ENCODE data around the gene SLC39A10.
"Not testable (repeated sequence)": the region's sequence is repeated elsewhere in the genome, so short reads cannot be mapped to it uniquely, and the experiment has no call there.

The SLC39A10 gene

GRCh38 chr2:195639238-195639858 lies 17.7 kb upstream of the SLC39A10 start:
- Histone ChIP-seq H3K9me3 (no peaks in the 10 kb centered on the region), H3K4me3 (ENCODE audit: low read depth in 1 of 2, low read length in 1 of 2) (no peak overlapping the region), H3K4me1 (ENCODE audit: control insufficient read depth in 1 of 2, insufficient read depth in 1 of 2, low read depth in 1 of 2, low read length in 1 of 2) (no peaks in the 10 kb centered on the region), H3K36me3 (no peaks in the 10 kb centered on the region), H3K27me3 (no peaks in the 10 kb centered on the region), H3K27ac (no peak overlapping the region)
- TF ChIP-seq, protein P1, sequence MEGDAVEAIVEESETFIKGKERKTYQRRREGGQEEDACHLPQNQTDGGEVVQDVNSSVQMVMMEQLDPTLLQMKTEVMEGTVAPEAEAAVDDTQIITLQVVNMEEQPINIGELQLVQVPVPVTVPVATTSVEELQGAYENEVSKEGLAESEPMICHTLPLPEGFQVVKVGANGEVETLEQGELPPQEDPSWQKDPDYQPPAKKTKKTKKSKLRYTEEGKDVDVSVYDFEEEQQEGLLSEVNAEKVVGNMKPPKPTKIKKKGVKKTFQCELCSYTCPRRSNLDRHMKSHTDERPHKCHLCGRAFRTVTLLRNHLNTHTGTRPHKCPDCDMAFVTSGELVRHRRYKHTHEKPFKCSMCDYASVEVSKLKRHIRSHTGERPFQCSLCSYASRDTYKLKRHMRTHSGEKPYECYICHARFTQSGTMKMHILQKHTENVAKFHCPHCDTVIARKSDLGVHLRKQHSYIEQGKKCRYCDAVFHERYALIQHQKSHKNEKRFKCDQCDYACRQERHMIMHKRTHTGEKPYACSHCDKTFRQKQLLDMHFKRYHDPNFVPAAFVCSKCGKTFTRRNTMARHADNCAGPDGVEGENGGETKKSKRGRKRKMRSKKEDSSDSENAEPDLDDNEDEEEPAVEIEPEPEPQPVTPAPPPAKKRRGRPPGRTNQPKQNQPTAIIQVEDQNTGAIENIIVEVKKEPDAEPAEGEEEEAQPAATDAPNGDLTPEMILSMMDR (IDR thresholded peaks at IDR 0.05): no peak

GRCh38 chr2:195639959-195640358 lies 17.1 kb upstream of the SLC39A10 start:
- no peak overlapping the region for H3K4me3 ChIP-seq (ENCODE audit: low read depth in 1 of 2, low read length in 1 of 2)
- H3K27me3 ChIP-seq: no peaks in the 10 kb centered on the region
- H3K27ac ChIP-seq: no peak overlapping the region
- H3K36me3 ChIP-seq: no peaks in the 10 kb centered on the region
- H3K9me3 ChIP-seq: no peaks in the 10 kb centered on the region
- TF ChIP-seq, protein P1 (IDR thresholded peaks at IDR 0.05): no peak
- no peaks in the 10 kb centered on the region for H3K4me1 ChIP-seq (ENCODE audit: control insufficient read depth in 1 of 2, insufficient read depth in 1 of 2, low read depth in 1 of 2, low read length in 1 of 2)

GRCh38 chr2:195642027-195642678 lies 14.9 kb upstream of the SLC39A10 start:
- Histone ChIP-seq H3K4me3 (ENCODE audit: low read depth in 1 of 2, low read length in 1 of 2) (no peak overlapping the region), H3K27me3 (no peaks in the 10 kb centered on the region), H3K36me3 (no peaks in the 10 kb centered on the region), H3K4me1 (ENCODE audit: control insufficient read depth in 1 of 2, insufficient read depth in 1 of 2, low read depth in 1 of 2, low read length in 1 of 2) (no peaks in the 10 kb centered on the region), H3K9me3 (no peaks in the 10 kb centered on the region), H3K27ac (no peak overlapping the region)
- TF ChIP-seq, protein P1 (IDR thresholded peaks at IDR 0.05): no peak

DNA sequence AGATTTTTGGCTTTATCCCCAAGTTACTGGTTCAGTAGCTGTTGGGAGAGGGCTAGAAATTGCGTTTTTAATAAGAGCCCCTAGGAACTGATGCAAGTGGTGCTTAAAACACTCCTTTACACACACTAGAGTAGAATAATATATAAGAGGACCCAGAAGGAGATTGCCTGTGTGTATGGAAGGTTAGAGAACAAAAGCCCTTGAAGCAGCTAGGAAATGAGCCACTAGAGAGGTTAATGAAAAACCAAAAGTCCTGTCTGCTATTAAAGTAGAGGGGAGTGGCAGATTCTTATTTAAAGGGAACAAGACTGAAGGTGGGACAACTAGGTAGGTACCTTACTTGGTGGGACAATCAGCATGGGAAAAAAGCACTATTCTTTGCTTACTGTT lies 14.4 kb upstream of the SLC39A10 start:
- H3K36me3 ChIP-seq: no peaks in the 10 kb centered on the region
- no peaks in the 10 kb centered on the region for H3K4me1 ChIP-seq (ENCODE audit: control insufficient read depth in 1 of 2, insufficient read depth in 1 of 2, low read depth in 1 of 2, low read length in 1 of 2)
- H3K27me3 ChIP-seq: no peaks in the 10 kb centered on the region
- TF ChIP-seq, protein P1 (IDR thresholded peaks at IDR 0.05): no peak
- H3K27ac ChIP-seq: no peak overlapping the region
- H3K9me3 ChIP-seq: no peaks in the 10 kb centered on the region
- H3K4me3 ChIP-seq (ENCODE audit: low read depth in 1 of 2, low read length in 1 of 2): no peak overlapping the region

GRCh38 chr2:195644708-195645107 lies 12.3 kb upstream of the SLC39A10 start:
- H3K4me1 ChIP-seq (ENCODE audit: control insufficient read depth in 1 of 2, insufficient read depth in 1 of 2, low read depth in 1 of 2, low read length in 1 of 2): peaks cover 7 to 15% of the 10 kb centered on the region in 2 experiments
- not testable (repeated sequence) for H3K36me3 ChIP-seq; H3K4me3 ChIP-seq (ENCODE audit: low read depth in 1 of 2, low read length in 1 of 2); H3K27me3 ChIP-seq; H3K9me3 ChIP-seq; H3K27ac ChIP-seq

DNA sequence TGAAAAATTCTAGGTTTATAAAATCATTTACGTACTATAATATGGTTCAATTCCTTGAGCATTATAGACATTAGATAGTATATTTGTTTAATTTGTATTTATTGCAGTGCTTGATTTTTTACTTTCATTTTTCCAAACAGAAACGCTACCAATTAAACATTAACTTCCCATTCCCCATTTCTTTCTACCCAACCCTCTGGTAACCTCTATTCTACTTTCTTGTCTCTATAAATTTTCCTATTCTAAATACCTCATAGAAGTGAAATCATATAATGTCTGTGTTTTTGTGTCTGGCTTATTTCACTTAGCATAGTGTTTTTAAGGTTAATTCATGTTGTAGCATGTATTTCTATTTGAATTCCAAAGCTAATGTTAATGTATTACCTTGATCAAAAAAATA lies 11.6 kb upstream of the SLC39A10 start:
- Histone ChIP-seq H3K36me3 (no peaks in the 10 kb centered on the region), H3K4me3 (ENCODE audit: low read depth in 1 of 2, low read length in 1 of 2) (no peak overlapping the region), H3K9me3 (no peaks in the 10 kb centered on the region), H3K27ac (no peak overlapping the region), H3K4me1 (ENCODE audit: control insufficient read depth in 1 of 2, insufficient read depth in 1 of 2, low read depth in 1 of 2, low read length in 1 of 2) (peaks cover 7 to 17% of the 10 kb centered on the region in 2 experiments), H3K27me3 (no peaks in the 10 kb centered on the region)
- TF ChIP-seq, protein P1 (IDR thresholded peaks at IDR 0.05): no peak
